Loucy (cell line): ENCODE data around the gene MRPL45.

Experiments used
- EZH2phosphoT487 ChIP-seq: fragments of 200-600 bp; IDR thresholded peaks from 2 replicates; pipeline ENCODE4 v1.6.1; 2018; ENCODE audit warnings: antibody characterized with exemption, mild to moderate bottlenecking, moderate library complexity, borderline replicate concordance
- TF ChIP-seq, protein P1 (sequence below): fragments of 200-600 bp; sonication (generic); conservative IDR thresholded peaks from 2 replicates; pipeline ENCODE4 v1.5.1; 2014; ENCODE audit warnings: mild to moderate bottlenecking, antibody characterized with exemption, low read length

- TF ChIP-seq, protein P1, sequence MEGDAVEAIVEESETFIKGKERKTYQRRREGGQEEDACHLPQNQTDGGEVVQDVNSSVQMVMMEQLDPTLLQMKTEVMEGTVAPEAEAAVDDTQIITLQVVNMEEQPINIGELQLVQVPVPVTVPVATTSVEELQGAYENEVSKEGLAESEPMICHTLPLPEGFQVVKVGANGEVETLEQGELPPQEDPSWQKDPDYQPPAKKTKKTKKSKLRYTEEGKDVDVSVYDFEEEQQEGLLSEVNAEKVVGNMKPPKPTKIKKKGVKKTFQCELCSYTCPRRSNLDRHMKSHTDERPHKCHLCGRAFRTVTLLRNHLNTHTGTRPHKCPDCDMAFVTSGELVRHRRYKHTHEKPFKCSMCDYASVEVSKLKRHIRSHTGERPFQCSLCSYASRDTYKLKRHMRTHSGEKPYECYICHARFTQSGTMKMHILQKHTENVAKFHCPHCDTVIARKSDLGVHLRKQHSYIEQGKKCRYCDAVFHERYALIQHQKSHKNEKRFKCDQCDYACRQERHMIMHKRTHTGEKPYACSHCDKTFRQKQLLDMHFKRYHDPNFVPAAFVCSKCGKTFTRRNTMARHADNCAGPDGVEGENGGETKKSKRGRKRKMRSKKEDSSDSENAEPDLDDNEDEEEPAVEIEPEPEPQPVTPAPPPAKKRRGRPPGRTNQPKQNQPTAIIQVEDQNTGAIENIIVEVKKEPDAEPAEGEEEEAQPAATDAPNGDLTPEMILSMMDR = no peak
- no peak for TF ChIP-seq EZH2phosphoT487
Observed at GRCh38 chr17:38361694-38362465, 64.9 kb downstream of the MRPL45 start.
